IPS DF 19.7 (cell line): ENCODE data around the gene C11orf68.
"Not testable (repeated sequence)": the region's sequence is repeated elsewhere in the genome, so short reads cannot be mapped to it uniquely, and the experiment has no call there.

Source experiments
- DNase-seq: peaks from one replicate; pipeline ENCODE4 v3.0.0-alpha.2; 2013; ENCODE audit warnings: low read depth, low spot score

Gene C11orf68

GRCh38 chr11:65915101-65915820 lies 3.6 kb downstream of the C11orf68 start:
- DNase-seq, result no peak

- no peak for DNase-seq
Observed at GRCh38 chr11:65912845-65913244, 6.0 kb downstream of the C11orf68 start.

DNA sequence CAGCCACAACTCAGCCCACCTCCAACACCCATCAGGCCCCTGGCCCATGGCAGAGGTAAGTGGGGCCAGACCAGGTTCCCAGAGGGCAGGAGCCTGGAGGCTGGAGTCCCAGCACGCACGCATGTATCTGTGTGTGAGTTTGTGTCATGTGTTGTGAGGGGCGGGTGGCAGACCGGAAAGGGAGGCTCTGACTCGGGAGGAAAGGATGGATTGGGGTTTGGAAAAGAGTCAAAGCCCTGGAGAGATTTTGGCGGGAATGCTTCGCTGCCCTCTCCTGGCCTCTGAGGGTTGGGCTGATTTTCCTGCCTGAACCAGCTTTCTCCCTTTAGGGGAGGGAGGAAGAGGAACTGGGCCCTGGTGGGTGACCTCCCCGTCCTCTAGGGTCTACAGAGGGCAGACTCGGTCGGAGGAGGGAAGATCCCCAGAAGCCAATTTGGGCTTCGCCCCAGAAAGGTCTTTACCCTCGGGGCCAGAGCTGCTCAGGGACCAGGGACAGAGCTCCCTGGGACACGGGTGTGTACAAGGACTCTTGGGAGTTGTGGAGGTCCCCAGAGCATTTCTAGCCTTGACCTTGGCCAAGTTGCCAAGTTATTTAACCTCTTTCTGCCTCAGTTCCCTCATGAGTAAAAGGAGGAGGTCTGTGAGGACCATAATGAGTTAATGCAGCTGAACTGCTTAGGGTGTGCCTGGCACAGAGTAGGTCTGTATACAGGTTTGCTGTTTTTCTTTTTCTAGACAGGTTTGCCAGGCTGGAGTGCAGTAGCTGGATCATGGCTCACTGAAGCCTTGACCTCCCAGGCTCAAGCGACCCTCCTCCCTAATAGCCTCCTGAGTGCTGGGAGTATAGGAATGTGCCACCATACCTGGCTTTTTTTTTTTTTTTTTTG lies 6.9 kb downstream of the C11orf68 start:
- DNase-seq, result no peak

- DNase-seq, result no peak
Observed at GRCh38 chr11:65907878-65908277, 11.0 kb downstream of the C11orf68 start.

GRCh38 chr11:65906602-65907001 lies 12.3 kb downstream of the C11orf68 start:
- DNase-seq, result no peak

DNA sequence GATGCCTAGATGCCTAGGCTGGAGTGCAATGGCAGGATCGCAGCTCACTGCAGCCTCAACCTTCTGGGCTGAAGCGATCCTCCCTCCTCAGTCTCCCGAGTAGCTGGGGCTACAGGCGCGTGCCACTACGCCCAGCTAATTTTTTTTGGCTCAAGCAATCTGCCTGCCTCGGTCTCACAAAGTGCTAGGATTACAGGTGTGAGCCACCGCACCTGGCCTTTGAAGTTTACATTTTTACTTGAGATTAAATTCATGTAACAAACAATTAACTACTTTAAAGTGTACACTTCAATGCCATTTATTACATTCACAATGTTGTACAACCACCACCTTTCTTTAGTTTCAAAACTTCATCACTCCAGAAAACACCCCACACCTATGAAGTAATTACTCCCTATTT lies 15.1 kb downstream of the C11orf68 start:
- no peak for DNase-seq

- no peak for DNase-seq
Observed at GRCh38 chr11:65903068-65903481, 15.8 kb downstream of the C11orf68 start.

- DNase-seq, result no peak
Observed at GRCh38 chr11:65900899-65901180, 18.0 kb downstream of the C11orf68 start.

- DNase-seq, result peak; percentile 75
Observed at GRCh38 chr11:65900125-65900898, 18.6 kb downstream of the C11orf68 start, which contains the start of gene FOSL1. Gene FOSL1, minus strand, starts transcription at chr11:65900388. Its CDS starts 49 bp downstream, at chr11:65900339.

DNA sequence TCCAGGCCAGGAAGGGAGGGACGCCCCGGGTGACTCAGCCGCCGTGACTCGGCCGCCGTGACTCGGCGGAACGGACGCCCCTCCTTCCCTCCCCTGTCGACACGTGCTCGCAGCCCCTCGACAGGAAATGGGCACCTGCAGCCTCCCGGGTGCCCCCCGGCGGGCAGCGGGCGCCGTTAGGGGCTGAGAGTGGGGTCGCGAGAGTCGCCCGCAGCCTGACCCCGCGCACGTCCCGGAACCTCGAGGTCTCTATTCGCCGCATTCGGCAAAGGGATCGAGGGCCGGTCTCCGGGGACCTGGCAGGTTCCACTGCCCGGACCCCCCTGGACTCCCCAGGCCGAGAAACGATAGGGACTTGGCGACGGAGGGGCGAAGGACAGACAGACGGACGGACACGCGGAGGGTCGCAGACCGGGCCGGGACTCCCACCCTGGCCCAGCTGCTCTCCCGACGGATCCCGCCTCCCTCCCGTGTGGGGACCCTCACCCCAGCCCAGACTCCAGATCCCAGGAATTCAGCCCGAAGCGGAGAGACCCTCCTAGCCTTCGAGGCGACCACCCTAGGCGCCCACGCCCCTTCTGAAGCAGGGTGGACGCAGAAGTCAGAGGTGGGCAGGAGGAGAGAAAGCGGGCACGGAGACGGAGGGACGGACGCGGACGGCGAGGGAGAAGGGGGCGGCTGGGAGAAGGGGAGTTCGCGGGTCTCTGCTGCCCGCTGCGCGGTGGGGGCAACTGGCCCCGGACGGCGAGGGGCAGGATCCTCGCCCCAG lies 19.3 kb downstream of the C11orf68 start:
- DNase-seq, result no peak

DNA sequence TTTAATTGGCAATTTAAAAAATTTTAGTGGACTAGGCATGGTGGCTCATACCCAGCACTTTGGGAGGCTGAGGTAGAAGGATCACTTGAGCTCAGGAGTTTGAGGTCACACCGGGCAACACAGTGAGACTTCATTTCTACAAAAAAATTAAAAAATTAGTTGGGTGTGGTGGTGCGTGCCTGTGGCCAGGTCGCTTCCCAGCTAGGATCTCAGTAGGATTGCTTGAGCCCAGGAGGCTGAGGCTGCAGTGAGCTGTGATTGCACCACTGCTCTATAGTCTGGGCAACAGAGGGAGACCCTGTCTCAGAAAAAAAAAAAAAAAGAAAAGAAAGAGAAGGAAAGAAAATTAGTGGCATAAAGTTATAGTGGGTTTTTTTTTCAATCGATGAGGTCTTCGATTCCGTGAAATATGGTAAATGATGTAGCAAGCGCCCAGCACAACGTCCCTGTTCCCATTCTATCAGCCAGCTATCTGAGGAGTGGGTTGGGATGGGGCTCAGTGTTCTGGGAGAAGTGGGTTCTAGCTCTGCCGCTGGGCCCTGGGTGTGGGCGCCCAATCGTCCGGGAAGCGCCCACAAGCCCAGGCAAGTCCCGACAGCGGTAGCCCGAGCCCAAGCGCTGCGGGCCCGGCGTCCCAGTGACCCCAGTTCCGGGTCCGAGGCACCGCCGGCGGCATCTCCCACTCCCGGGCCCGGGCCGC lies 20.1 kb downstream of the C11orf68 start:
- DNase-seq, result no peak

DNA sequence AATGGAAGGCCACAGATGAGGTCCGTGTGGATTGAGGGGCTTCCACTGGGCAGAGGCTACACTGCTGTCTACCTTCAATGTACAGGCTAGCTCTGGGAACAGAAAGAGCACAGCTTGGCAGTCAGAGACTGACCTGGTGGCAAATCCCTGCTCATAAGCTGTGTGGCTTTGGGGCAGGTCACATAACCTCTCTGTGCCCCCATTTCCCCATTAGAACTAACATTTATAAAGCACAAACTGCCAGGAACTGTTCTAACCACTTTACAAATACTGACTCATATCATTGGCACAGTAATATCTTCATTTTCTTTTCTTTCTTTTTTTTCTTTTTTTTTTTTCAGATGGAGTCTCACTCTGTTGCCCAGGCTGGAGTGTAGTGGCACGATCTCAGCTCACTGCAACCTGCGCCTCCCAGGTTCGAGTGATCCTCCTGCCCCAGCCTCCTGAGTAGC lies 21.8 kb downstream of the C11orf68 start:
- DNase-seq, result no peak

- DNase-seq, result no peak
Observed at GRCh38 chr11:65896034-65896999, 22.5 kb downstream of the C11orf68 start.

- DNase-seq, result no peak
Observed at GRCh38 chr11:65895482-65895981, 23.3 kb downstream of the C11orf68 start.

DNA sequence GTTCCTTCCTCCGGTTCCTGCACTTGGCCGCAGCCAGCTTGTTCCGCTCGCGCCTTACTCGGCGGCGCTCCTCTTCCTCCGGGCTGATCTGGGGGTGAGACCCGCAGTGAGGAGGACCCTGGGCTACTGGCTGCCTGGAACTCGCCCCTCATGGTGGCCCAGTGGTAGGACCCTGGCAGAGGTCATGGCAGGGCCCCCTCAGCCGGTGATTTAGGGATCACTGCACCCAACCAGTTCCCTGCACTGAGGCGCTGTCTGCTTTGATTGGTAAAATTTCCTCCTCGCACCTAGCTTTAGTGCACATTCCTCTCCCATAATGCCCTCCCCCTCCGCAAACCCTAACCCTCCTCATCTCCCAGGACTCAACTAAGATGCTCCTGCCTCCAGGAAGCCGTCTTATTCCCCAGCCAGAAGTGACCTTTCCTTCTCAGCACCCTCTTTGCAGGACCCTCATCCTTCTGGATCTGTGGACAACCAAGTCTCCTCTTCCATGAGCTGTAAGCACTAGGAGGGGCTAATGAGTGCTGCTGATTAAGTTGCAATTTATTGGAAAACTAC lies 24.7 kb downstream of the C11orf68 start:
- no peak for DNase-seq

DNA sequence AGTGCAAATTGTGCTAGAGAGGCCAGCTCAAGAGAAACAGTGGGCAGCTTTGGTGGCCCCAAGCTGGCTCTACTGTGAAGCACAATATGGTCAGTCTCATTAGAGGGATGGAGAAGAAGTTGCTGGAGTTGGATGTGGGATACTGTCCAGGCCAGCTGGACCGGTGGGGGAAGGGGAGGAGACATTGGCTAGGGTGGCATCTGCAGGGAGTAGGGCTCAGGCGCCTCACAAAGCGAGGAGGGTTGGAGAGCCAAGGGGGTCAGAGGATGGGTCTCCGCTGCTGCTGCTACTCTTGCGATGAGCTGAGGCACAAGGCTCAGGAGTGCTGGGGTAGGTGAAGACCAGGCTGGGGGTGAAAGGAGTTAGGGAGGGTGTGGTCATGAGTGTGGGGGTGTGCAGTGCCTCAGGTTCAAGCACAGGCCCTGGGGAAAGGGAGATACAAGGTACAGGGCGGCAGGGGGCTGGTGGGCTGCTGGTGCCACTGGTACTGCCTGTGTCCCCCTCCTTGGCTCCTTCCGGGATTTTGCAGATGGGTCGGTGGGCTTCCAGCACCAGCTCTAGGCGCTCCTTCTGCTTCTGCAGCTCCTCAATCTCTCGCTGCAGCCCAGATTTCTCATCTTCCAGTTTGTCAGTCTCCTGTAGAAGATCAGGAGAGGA lies 26.1 kb downstream of the C11orf68 start:
- DNase-seq, result no peak

DNA sequence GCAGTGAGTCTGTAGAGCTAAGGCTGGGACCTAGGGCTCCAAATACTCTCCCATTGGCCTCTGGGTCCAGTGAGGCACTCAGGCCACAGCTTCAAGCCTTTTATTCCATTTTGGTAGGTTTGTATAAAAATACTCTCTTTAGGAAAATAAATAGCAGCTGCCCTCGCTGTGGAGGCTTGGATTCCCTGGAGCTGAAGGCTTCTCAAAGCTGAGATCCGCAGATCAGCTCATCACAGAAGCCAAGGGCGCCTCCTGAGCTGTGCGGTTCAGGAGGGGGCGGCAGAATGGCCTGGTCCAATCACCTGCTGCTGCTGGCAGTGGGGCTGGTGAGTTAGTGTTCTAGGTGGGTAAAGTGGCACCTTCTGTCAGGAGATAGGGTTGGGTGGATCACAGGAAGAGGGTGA lies 26.7 kb downstream of the C11orf68 start:
- not testable (repeated sequence) for DNase-seq
